Ovary (tissue), 9 donors: ENCODE measurements around the gene MPPED1. TPM values are rescaled to one million over a fixed set of nuclear protein-coding genes. Genes with fewer than 3 reads are reported as not detected.

Experiments used
- DNase-seq, 5 donors: peaks; one replicate each; pipeline ENCODE4 v3.0.0-alpha.2; 2019 to 2020
- H3K27ac ChIP-seq, 2 donors: fragments of 200-600 bp; one replicate each; pipeline versions ENCODE4 v1.5.1 to v1.8.0; 2019 to 2022
- H3K27me3 ChIP-seq: fragments of 200-600 bp; one replicate; pipeline ENCODE4 v1.8.0; 2022
- H3K36me3 ChIP-seq: fragments of 200-600 bp; sonication (generic); one replicate; pipeline ENCODE4 v1.5.1; 2019
- H3K4me1 ChIP-seq: one replicate; pipeline ENCODE4 v1.8.1; 2013; ENCODE audit warnings: mild to moderate bottlenecking, moderate library complexity; ENCODE audit not compliant: insufficient read depth
- H3K4me3 ChIP-seq: fragments of 200-600 bp; sonication (generic); one replicate; pipeline ENCODE4 v1.5.1; 2017
- H3K9me3 ChIP-seq, 2 donors: fragments of 200-600 bp in 1 of 2; sonication (generic) in 1 of 2; one replicate each; pipeline versions ENCODE4 v1.5.1 to v1.8.1; 2013 to 2019; ENCODE audit warnings: mild to moderate bottlenecking in 1 of 2, moderate library complexity in 1 of 2
- EP300 ChIP-seq: sonication (generic); formaldehyde crosslinking; IDR thresholded peaks from one replicate; pipeline ENCODE4 v1.6.1; 2017; ENCODE audit warnings: antibody characterized with exemption
- POLR2A ChIP-seq: fragments of 450-650 bp; IDR thresholded peaks from one replicate; pipeline ENCODE4 v1.6.1; 2017; ENCODE audit warnings: antibody characterized with exemption, mild to moderate bottlenecking, moderate library complexity
- WGBS, 3 donors: extraction: QIAGEN DNeasy Blood & Tissue Kit in 1 of 3; methylation state at CpG; one replicate each; pipeline versions ENCODE4 v1.1.5 to v1.1.7; 2013 to 2017; 5-methylcytosine and 5-hydroxymethylcytosine counted together
- intact Hi-C, 4 donors: fragments of 100-400 bp; cut with DNase I; formaldehyde crosslinking; loops; one replicate each; pipeline versions ENCODE4 v1.11.0 to v1.15.1; 2022 to 2023
- polyA plus RNA-seq, 2 donors: library from polyadenylated mRNA; stranded (reverse); fragments of 200-250 nt in 1 of 2; fragments of 350-450 nt in 1 of 2; fragmentation: Illumina TruSeq in 1 of 2; extraction: RNeasy Lipid Tissue Mini Kit (QIAGEN cat#74804) in 1 of 2; gene quantifications; one replicate each; pipeline ENCODE4 v1.2.3, GENCODE V29; 2013 to 2014
- total RNA-seq, 7 donors: library from RNA; depleted of rRNA in 2 of 7; stranded (reverse); fragments of >200 nt in 2 of 7; fragmentation: NEBNext Ultra II Directional in 3 of 7; extraction: Animal tissue kit (Norgen Biotek cat#: 25700) in 3 of 7; gene quantifications; one replicate each; pipeline versions ENCODE4 v1.1.0 to v1.2.4, GENCODE V29; 2016 to 2023
- TF ChIP-seq, protein P1 (sequence below), 3 donors: fragments of 450-650 bp in 2 of 3; fragments of 200-600 bp in 1 of 3; IDR thresholded peaks; one replicate each; pipeline versions ENCODE4 v1.5.1 to v1.8.0; 2016 to 2022; ENCODE audit warnings: antibody characterized with exemption in 3 of 3, mild to moderate bottlenecking in 1 of 3
- donor health status: DM: no; HTN: no; CAD: no; lungs with moderate emphysema.
- donor health status: DM: no; HTN: no; CAD: no.
- donor health status: Bipolar disorder and iron deficiency.
- donor health status: DM: yes; HTN: yes; CAD: no.
- donor health status: DM: no; HTN: no; CAD: no.
- donor health status: DM: yes; HTN: yes; CAD: no.

Gene MPPED1
- total and polyA plus RNA-seq, 9 donors, result 0.45 to 4.1 (median 2.1) TPM

DNA sequence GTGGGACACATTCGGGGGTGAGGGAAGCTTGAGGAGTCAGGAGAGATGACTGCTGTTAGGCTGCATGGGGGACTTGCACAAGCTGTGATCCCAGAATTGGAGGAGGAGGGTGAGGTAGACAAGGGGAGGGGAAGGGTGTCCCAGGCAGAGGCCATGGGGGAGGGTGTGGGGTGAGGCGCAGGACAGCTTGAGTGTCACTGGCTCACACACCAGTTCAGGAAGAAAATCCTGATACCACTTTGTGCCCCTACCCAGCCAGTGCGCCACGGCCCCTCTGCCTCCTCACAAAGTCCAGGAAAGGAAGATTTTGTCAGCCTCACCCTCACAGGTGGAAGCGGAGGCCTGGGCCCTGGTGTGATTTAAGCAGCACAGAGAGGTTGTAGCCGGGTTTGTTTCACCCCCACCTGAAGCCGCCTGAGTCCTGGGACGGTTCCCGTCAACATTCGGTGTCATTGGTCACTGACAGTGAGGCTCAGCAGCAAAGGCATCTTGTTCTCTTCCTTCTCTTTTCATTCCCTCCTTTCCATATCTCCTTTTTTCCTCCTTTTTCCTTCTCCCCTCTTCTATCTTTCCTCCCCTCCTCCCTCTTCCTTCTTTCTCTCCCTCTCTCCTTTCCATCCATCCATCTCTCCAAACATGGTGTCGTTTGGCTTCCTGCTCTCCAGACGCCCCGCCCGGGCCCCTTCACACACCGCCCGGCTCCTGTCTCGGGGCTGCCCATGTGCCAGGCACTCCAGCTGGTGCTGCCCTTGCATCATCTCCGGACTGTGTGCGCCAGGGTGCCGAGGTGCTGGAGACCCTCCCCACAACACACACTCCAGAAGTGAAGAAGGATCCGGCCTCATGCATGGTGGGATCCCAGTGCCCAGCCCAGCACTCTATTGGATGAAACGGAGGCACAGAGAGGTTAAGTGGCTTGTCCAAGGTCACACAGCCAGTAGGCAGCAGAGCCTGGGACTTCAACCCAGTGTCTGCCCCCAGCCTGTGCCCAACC lies 89.3 kb downstream of the MPPED1 start:
- Histone ChIP-seq H3K4me3 (no peak overlapping the region), H3K36me3 (no peaks in the 10 kb centered on the region), H3K4me1 (no peaks in the 10 kb centered on the region), H3K9me3 (no peaks in the 10 kb centered on the region), H3K27me3 (no peaks in the 10 kb centered on the region), H3K27ac (no peak overlapping the region)
- intact Hi-C loops, result no loop called here
- TF ChIP-seq, protein P1, sequence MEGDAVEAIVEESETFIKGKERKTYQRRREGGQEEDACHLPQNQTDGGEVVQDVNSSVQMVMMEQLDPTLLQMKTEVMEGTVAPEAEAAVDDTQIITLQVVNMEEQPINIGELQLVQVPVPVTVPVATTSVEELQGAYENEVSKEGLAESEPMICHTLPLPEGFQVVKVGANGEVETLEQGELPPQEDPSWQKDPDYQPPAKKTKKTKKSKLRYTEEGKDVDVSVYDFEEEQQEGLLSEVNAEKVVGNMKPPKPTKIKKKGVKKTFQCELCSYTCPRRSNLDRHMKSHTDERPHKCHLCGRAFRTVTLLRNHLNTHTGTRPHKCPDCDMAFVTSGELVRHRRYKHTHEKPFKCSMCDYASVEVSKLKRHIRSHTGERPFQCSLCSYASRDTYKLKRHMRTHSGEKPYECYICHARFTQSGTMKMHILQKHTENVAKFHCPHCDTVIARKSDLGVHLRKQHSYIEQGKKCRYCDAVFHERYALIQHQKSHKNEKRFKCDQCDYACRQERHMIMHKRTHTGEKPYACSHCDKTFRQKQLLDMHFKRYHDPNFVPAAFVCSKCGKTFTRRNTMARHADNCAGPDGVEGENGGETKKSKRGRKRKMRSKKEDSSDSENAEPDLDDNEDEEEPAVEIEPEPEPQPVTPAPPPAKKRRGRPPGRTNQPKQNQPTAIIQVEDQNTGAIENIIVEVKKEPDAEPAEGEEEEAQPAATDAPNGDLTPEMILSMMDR (IDR thresholded peaks at IDR 0.05), result no peak
- TF ChIP-seq POLR2A, result no peak
- TF ChIP-seq EP300, result no peak
- DNase-seq, result no peak
- WGBS, 3 donors, result 79 to 81% (median 81%) methylated on average over 22 of the region's 22 CpGs

GRCh38 chr22:43501878-43502277 lies 90.1 kb downstream of the MPPED1 start:
- H3K4me3 ChIP-seq, result no peak overlapping the region
- no peaks in the 10 kb centered on the region for H3K27me3 ChIP-seq
- no peak for DNase-seq
- no peaks in the 10 kb centered on the region for H3K4me1 ChIP-seq
- H3K9me3 ChIP-seq, result no peaks in the 10 kb centered on the region
- intact Hi-C loops, result no loop called here
- TF ChIP-seq EP300 (no peak), POLR2A (no peak)
- TF ChIP-seq, protein P1 (IDR thresholded peaks at IDR 0.05), result no peak
- H3K36me3 ChIP-seq, result no peaks in the 10 kb centered on the region
- WGBS, 3 donors, result 76 to 79% (median 77%) methylated on average over 11 of the region's 11 CpGs
- H3K27ac ChIP-seq, result no peak overlapping the region

DNA sequence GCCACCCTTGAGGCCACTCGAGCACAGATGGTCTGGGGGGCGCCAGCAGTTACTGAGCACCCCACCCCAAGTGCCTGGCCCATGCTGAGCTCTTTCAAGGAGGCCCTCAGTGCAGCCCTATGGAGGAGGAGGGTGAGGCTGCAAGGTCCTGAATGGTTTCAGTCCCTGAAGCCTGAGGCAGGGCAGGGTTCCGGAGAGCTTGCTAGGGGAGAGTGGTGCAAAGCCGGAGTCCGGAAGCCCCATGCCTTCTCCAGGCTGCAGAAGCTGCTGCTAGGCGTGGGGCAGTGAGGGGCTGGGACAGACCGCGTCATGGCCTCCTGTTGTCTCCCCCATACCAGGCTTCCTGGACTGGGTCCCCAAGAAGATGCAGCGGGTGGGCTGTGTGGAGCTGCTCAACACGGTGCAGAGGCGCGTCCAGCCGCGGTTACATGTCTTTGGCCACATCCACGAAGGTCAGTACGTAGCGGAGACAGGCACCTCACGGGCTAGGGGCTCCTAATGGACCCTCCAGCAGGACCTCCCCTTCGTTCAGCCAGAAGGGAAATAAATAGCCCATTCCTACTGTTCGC lies 90.6 kb downstream of the MPPED1 start:
- no peak for DNase-seq
- WGBS, 3 donors, result 88 to 91% (median 88%) methylated on average over 20 of the region's 20 CpGs
- Histone ChIP-seq H3K4me1 (no peaks in the 10 kb centered on the region), H3K27me3 (no peaks in the 10 kb centered on the region), H3K4me3 (no peak overlapping the region), H3K27ac (no peak overlapping the region), H3K36me3 (no peaks in the 10 kb centered on the region), H3K9me3 (no peaks in the 10 kb centered on the region)
- TF ChIP-seq, protein P1 (IDR thresholded peaks at IDR 0.05), result no peak
- TF ChIP-seq POLR2A, result no peak
- TF ChIP-seq EP300, result no peak
- intact Hi-C loops, result no loop called here

GRCh38 chr22:43504068-43504467 lies 92.3 kb downstream of the MPPED1 start:
- Histone ChIP-seq H3K36me3 (no peaks in the 10 kb centered on the region), H3K27ac (no peak overlapping the region), H3K4me3 (no peak overlapping the region), H3K9me3 (no peaks in the 10 kb centered on the region), H3K4me1 (no peaks in the 10 kb centered on the region), H3K27me3 (no peaks in the 10 kb centered on the region)
- DNase-seq, result no peak
- TF ChIP-seq POLR2A, result no peak
- TF ChIP-seq, protein P1 (IDR thresholded peaks at IDR 0.05), result no peak
- no peak for TF ChIP-seq EP300
- intact Hi-C loops, result no loop called here
- 92 to 93% (median 93%) methylated on average over 3 of the region's 3 CpGs for WGBS, 3 donors
